Activated CD4-positive, alpha-beta T cell treated with anti-CD3 and anti-CD28 coated beads, Interleukin-2, amount 10 ng/mL, durations not matched to agents 24 days and 14 days (primary cell): Measurements from ENCODE around the gene KRT4. TPM values are rescaled to one million over a fixed set of nuclear protein-coding genes. Genes with fewer than 3 reads are reported as not detected.

Experiments
- DNase-seq: peaks from one replicate; pipeline ENCODE4 v3.0.0; 2022
- H3K27ac Mint-ChIP-seq: one replicate; pipeline ENCODE4 v1.8.0; 2022; ENCODE audit warnings: mild to moderate bottlenecking, mixed read lengths
- H3K27me3 Mint-ChIP-seq: one replicate; pipeline ENCODE4 v1.8.0; 2022; ENCODE audit warnings: mixed read lengths
- H3K36me3 Mint-ChIP-seq: one replicate; pipeline ENCODE4 v1.8.0; 2022; ENCODE audit warnings: low read depth, mild to moderate bottlenecking, mixed read lengths
- H3K4me1 Mint-ChIP-seq: one replicate; pipeline ENCODE4 v1.8.0; 2021; ENCODE audit warnings: mixed read lengths
- H3K4me3 Mint-ChIP-seq: one replicate; pipeline ENCODE4 v1.8.0; 2022; ENCODE audit warnings: mild to moderate bottlenecking, moderate library complexity, mixed read lengths
- H3K9me3 Mint-ChIP-seq: one replicate; pipeline ENCODE4 v1.8.0; 2021; ENCODE audit warnings: mixed read lengths
- intact Hi-C: fragments of 100-400 bp; cut with micrococcal nuclease; formaldehyde crosslinking; loops from one replicate; pipeline ENCODE4 v1.15.1; 2023
- total RNA-seq: library from RNA; stranded (reverse); gene quantifications from 2 replicates; pipeline ENCODE4 v1.2.3, GENCODE V29; 2022

KRT4 gene
- total RNA-seq, 1 donor from 2014 or later: not detected

DNA sequence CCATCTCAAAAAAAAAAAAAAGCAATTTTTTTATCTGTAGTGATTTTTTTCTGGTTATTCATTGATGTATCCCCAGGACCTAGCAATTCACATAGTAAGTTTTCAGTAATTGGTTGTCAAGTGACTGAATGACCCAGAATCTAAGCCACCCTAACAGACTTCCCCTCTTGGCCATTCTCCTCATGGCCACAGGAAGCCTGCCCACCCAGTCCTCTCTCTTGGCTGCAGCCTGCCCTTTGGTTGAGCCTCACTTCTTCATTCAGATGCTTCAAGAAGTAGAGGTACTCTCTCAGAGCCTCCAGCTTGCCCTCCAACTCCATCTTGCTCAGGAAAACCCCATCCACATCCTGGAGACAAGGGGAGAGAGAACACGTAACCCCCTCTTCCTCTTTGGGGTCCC is 32.0 kb upstream of the KRT4 start:
- no peaks in the 10 kb centered on the region for H3K9me3 Mint-ChIP-seq
- no peak overlapping the region for H3K27ac Mint-ChIP-seq
- intact Hi-C loops: no loop called here
- no peak for DNase-seq
- no peak overlapping the region for H3K4me3 Mint-ChIP-seq
- H3K27me3 Mint-ChIP-seq: peaks cover 3% of the 10 kb centered on the region
- H3K4me1 Mint-ChIP-seq: peaks cover 3% of the 10 kb centered on the region
- no peaks in the 10 kb centered on the region for H3K36me3 Mint-ChIP-seq

- intact Hi-C loops: no loop called here
- Mint-ChIP-seq H3K4me1 (peaks cover 3% of the 10 kb centered on the region), H3K36me3 (no peaks in the 10 kb centered on the region), H3K9me3 (no peaks in the 10 kb centered on the region), H3K27ac (no peak overlapping the region), H3K4me3 (no peak overlapping the region), H3K27me3 (peaks cover 2% of the 10 kb centered on the region)
- DNase-seq: no peak
These were observed 30.5 kb upstream of the KRT4 start for GRCh38 chr12:52844386-52844785.

- Mint-ChIP-seq H3K27me3 (peaks cover 2% of the 10 kb centered on the region), H3K36me3 (no peaks in the 10 kb centered on the region), H3K27ac (no peak overlapping the region), H3K4me3 (no peak overlapping the region), H3K4me1 (peaks cover 28% of the 10 kb centered on the region), H3K9me3 (no peaks in the 10 kb centered on the region)
- no peak for DNase-seq
- intact Hi-C loops: no loop called here
These were observed 25.7 kb upstream of the KRT4 start for GRCh38 chr12:52839436-52840105.

DNA sequence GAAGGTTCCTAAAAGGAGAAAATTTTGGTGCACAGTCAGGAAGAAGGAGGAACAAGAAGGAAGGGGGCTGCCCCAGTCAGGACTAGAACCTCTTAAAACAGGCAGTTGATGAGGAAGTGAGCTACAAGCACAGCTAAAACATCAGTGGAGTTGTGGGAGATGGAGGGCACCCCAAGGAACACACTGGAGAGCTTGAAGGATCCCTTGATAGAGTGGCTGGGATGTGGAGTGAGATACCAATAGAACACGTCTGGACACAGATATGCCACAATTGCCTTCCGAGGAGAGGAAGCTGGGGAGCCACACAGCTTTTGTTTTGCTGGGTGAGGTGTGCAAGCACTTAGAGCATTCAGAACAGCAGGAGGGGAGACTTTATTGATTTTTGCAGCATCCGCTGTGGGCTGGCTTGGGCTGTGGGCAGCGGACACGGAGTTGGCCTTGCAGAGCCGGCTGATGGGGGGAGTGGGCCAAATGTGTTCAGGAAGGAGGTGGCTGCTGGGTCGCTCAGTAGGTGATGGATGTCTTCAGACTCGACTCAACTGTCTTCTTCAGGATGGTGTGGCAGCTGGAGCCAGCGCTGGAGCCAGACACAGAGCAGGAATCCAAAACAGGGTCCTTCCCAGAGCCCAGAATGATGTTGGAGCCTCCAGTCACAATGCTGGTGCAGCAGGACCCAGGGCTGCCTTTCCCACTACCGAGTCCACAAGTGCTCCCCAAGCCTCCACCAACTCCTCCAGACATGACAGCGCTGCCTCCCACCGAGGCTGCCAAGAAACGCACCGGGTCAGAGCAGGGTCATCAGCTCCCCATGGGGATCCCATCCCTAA is 24.9 kb upstream of the KRT4 start:
- Mint-ChIP-seq H3K36me3 (no peaks in the 10 kb centered on the region), H3K27me3 (peaks cover 2% of the 10 kb centered on the region), H3K4me3 (no peak overlapping the region), H3K4me1 (peaks cover 28% of the 10 kb centered on the region), H3K9me3 (no peaks in the 10 kb centered on the region), H3K27ac (no peak overlapping the region)
- no peak for DNase-seq
- intact Hi-C loops: no loop called here

DNA sequence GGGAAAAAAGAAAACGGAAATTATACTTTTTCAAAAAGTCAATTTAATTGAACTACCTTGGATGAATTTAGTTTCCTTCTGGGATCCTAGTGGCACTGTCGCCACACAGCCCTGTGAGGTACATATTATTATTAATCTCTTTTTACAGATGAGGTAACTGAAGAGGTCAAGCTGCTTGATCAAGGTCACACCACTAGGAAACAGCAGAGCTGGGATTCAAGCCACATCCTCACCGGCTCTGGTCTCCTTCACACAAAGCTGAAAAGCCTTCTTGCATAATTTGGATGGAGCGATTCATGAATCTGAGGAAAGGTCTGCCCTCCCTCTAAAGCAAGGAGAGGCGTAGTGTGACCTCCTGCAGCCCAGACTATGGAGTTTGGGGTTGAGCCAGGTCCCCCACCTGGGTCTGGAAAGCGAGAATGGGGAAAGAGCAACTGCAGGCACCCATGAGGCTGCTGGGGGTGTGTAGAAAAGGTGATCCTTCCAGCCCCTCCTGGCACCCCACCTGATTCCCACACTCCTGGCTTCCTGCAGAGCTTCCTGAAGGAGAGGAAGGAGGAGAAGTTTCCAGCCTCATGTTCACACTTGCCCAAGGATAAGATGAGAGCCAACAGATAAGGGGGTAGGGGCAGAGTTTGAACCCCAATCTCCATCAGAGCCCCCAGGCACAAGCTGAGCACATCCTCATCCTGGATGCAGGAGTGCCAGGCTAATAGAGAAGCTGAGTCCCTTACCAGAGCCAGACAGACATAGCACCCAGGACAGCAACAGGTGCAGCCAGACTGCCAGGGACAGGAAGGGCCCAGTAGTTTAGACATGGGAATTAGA is 24.1 kb upstream of the KRT4 start:
- DNase-seq: no peak
- peaks cover 28% of the 10 kb centered on the region for H3K4me1 Mint-ChIP-seq
- H3K36me3 Mint-ChIP-seq: no peaks in the 10 kb centered on the region
- no peak overlapping the region for H3K27ac Mint-ChIP-seq
- intact Hi-C loops: no loop called here
- no peak overlapping the region for H3K4me3 Mint-ChIP-seq
- H3K27me3 Mint-ChIP-seq: peaks cover 2% of the 10 kb centered on the region
- H3K9me3 Mint-ChIP-seq: no peaks in the 10 kb centered on the region

GRCh38 chr12:52837413-52837741 is 23.5 kb upstream of the KRT4 start:
- intact Hi-C loops: no loop called here
- H3K36me3 Mint-ChIP-seq: no peaks in the 10 kb centered on the region
- peak overlapping the region; percentile 85 for H3K27ac Mint-ChIP-seq
- DNase-seq: peak; percentile 57
- H3K4me3 Mint-ChIP-seq: peak overlapping the region; percentile 65
- H3K9me3 Mint-ChIP-seq: no peaks in the 10 kb centered on the region
- peaks cover 2% of the 10 kb centered on the region for H3K27me3 Mint-ChIP-seq
- peaks cover 28% of the 10 kb centered on the region for H3K4me1 Mint-ChIP-seq

- DNase-seq: no peak
- H3K9me3 Mint-ChIP-seq: no peaks in the 10 kb centered on the region
- peaks cover 2% of the 10 kb centered on the region for H3K27me3 Mint-ChIP-seq
- H3K36me3 Mint-ChIP-seq: no peaks in the 10 kb centered on the region
- H3K4me1 Mint-ChIP-seq: peaks cover 26% of the 10 kb centered on the region
- intact Hi-C loops: no loop called here
- peak overlapping the region; percentile 92 for H3K27ac Mint-ChIP-seq
- H3K4me3 Mint-ChIP-seq: peak overlapping the region; percentile 65
These were observed 22.8 kb upstream of the KRT4 start for GRCh38 chr12:52836491-52837412.

GRCh38 chr12:52836042-52836466 is 22.1 kb upstream of the KRT4 start:
- Mint-ChIP-seq H3K4me1 (peaks cover 26% of the 10 kb centered on the region), H3K27ac (peak overlapping the region; percentile 92), H3K9me3 (no peaks in the 10 kb centered on the region), H3K4me3 (peak overlapping the region; percentile 53), H3K36me3 (no peaks in the 10 kb centered on the region), H3K27me3 (peaks cover 2% of the 10 kb centered on the region)
- DNase-seq: peak; percentile 73
- intact Hi-C loops: no loop called here

GRCh38 chr12:52835271-52836041 is 21.5 kb upstream of the KRT4 start:
- Mint-ChIP-seq H3K4me3 (peak overlapping the region; percentile 53), H3K9me3 (no peaks in the 10 kb centered on the region), H3K36me3 (no peaks in the 10 kb centered on the region), H3K4me1 (peaks cover 26% of the 10 kb centered on the region), H3K27ac (peak overlapping the region; percentile 92), H3K27me3 (peaks cover 2% of the 10 kb centered on the region)
- no peak for DNase-seq
- intact Hi-C loops: no loop called here

GRCh38 chr12:52834727-52835001 is 20.7 kb upstream of the KRT4 start:
- H3K4me3 Mint-ChIP-seq: no peak overlapping the region
- H3K27ac Mint-ChIP-seq: peak overlapping the region; percentile 17
- H3K9me3 Mint-ChIP-seq: no peaks in the 10 kb centered on the region
- intact Hi-C loops: no loop called here
- H3K27me3 Mint-ChIP-seq: peaks cover 2% of the 10 kb centered on the region
- H3K4me1 Mint-ChIP-seq: peaks cover 26% of the 10 kb centered on the region
- DNase-seq: no peak
- no peaks in the 10 kb centered on the region for H3K36me3 Mint-ChIP-seq

- intact Hi-C loops: no loop called here
- DNase-seq: no peak
- Mint-ChIP-seq H3K27me3 (peaks cover 2% of the 10 kb centered on the region), H3K36me3 (no peaks in the 10 kb centered on the region), H3K9me3 (no peaks in the 10 kb centered on the region), H3K4me1 (peaks cover 27% of the 10 kb centered on the region), H3K4me3 (no peak within 1 kb of the TSS), H3K27ac (peak within 1 kb of the TSS; percentile 39)
These were observed 20.2 kb upstream of the KRT4 start, which contains the start of gene KRT79 for GRCh38 chr12:52833922-52834726. TSS of gene KRT79 (minus strand) at chr12:52834311. CDS start at chr12:52834260, 51 bp downstream.
